ENCODE results near the gene JAZF1. TPM values are rescaled to one million over a fixed set of nuclear protein-coding genes. Genes with fewer than 3 reads are reported as not detected.

The JAZF1 gene
- total and polyA plus RNA-seq, 2 of the 8 experiments (the other 6 are each of a cell fraction or from before 2014, with no cell fraction given) = 2.6 to 21.8 TPM

- TF ChIP-seq CHD7 (IDR thresholded peaks at IDR 0.05; ENCODE audit: insufficient replicate concordance, low read length) = no peak
- TF ChIP-seq SP1 (IDR thresholded peaks at IDR 0.05; ENCODE audit: low read depth, low read length) = no peak
- no peak for TF ChIP-seq GTF2F1 (IDR thresholded peaks at IDR 0.05; ENCODE audit: borderline replicate concordance, low read depth, low read length)
- no peak for TF ChIP-seq SUZ12 (IDR thresholded peaks at IDR 0.05; ENCODE audit: low read length)
- TF ChIP-seq BRCA1 (IDR thresholded peaks at IDR 0.05; ENCODE audit: low read depth, low read length) = no peak
- TF ChIP-seq JUND (IDR thresholded peaks at IDR 0.05; ENCODE audit: low read length) = no peak
- no peak for TF ChIP-seq EZH2 (IDR thresholded peaks at IDR 0.05; ENCODE audit: low read depth, low read length, severe bottlenecking)
- no peak for TF ChIP-seq USF2 (IDR thresholded peaks at IDR 0.05; ENCODE audit: low read length)
- TF ChIP-seq SIRT6 (IDR thresholded peaks at IDR 0.05; ENCODE audit: low read length) = no peak
Observed at GRCh38 chr7:27866828-27867672, 313.5 kb downstream of the JAZF1 start (continued).

All from H1 (cell line).